OCI-LY3 (cell line): Measurements from ENCODE around the gene H2BK1.

Source experiments
- H2AFZ ChIP-seq: fragments of 200-600, 300-600 bp; shearing (Covaris generic); 2 replicates; pipeline ENCODE4 v1.6.0; 2014; ENCODE audit warnings: antibody characterized with exemption, low read depth, low read length
- H3K27ac ChIP-seq: fragments of 200-600, 300-600 bp; sonication (generic); 2 replicates; pipeline ENCODE4 v1.5.1; 2014; ENCODE audit warnings: mild to moderate bottlenecking, low read length, moderate library complexity, mixed read lengths
- H3K27me3 ChIP-seq: fragments of 200-600, 300-600 bp; sonication (generic); 2 replicates; pipeline ENCODE4 v1.6.1; 2014; ENCODE audit warnings: low read depth, low read length, mixed read lengths
- H3K36me3 ChIP-seq: fragments of 200-600, 300-600 bp; sonication (generic); replicated peaks from 2 replicates; pipeline ENCODE3; 2014; ENCODE audit warnings: low read depth, low read length, mixed read lengths
- H3K4me1 ChIP-seq: fragments of 300-600, 200-600 bp; sonication (generic); 2 replicates; pipeline ENCODE4 v1.6.1; 2014; ENCODE audit warnings: low read length, mixed read lengths
- H3K4me2 ChIP-seq: fragments of 200-600, 300-600 bp; sonication (generic); 2 replicates; pipeline ENCODE4 v1.6.1; 2014; ENCODE audit warnings: low read length, mixed read lengths
- H3K4me3 ChIP-seq: fragments of 300-600, 200-600 bp; sonication (generic); 2 replicates; pipeline ENCODE4 v1.5.1; 2014; ENCODE audit warnings: antibody characterized with exemption, mild to moderate bottlenecking, low read length, moderate library complexity
- H3K79me2 ChIP-seq: fragments of 300-600, 200-600 bp; shearing (Covaris generic); 2 replicates; pipeline ENCODE4 v1.6.1; 2014; ENCODE audit warnings: mild to moderate bottlenecking, low read length, mixed read lengths
- H3K9ac ChIP-seq: fragments of 300-600, 200-600 bp; shearing (Covaris generic); 2 replicates; pipeline ENCODE4 v1.6.0; 2014; ENCODE audit warnings: mild to moderate bottlenecking, low read length, moderate library complexity
- H3K9me3 ChIP-seq: fragments of 200-600, 300-600 bp; shearing (Covaris generic); 2 replicates; pipeline ENCODE4 v1.6.1; 2014; ENCODE audit warnings: low read length, mixed read lengths; ENCODE audit not compliant: insufficient read depth
- H4K20me1 ChIP-seq: fragments of 200-600, 300-600 bp; sonication (generic); 2 replicates; pipeline ENCODE4 v1.6.1; 2016; ENCODE audit warnings: low read length, mixed read lengths; ENCODE audit not compliant: insufficient read depth
- EZH2phosphoT487 ChIP-seq: fragments of 200-600 bp; shearing (Covaris generic); IDR thresholded peaks from 2 replicates; pipeline ENCODE4 v1.6.1; 2018; ENCODE audit warnings: antibody characterized with exemption, mixed run types, low read depth
- TF ChIP-seq, protein P1 (sequence below): fragments of 200-600, 300-600 bp; sonication (generic); IDR thresholded peaks from 2 replicates; pipeline ENCODE4 v1.5.1; 2014; ENCODE audit warnings: antibody characterized with exemption, low read length, low read depth

Gene H2BK1

DNA sequence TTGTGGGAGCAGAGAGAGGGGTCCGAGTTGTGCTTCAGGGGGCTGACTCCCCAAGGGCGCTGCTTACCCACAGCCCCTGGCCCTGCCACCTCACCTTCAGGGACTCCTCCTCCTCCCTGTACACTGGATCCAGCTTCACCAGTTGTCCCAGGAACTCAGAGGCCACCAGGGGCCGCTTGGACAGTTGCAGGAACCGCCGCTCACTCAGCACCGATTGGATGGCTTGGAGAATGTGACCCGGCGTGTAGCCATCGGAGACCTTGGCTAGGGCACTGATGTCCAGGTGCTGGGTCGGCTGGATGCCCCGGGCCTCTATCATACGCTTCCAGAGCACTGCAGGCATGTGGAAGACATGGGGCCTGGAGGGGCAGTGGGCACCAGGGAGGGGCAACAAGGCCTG lies 18.7 kb downstream of the H2BK1 start:
- Histone ChIP-seq H3K4me2 (no peak overlapping the region), H4K20me1 (peaks cover 75% of the 10 kb centered on the region), H3K27me3 (peaks cover 93% of the 10 kb centered on the region)

DNA sequence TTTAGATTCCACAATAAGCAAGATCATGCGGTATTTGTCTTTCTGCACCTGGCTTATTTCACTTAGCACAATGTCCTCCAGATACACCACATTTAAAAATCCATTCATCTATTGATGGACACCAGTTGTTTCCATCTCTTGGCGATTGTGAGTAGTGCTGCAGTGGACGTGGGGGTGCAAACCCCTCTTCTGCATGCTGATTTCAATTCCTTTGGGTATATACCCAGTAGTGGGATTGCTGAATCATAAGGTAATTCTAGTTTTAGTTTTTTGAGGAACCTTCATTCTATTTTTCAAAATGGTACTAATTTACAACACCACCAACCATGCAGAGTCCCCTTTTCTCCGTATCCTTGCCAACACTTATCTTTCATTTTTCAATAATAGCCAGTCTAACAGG lies 21.2 kb downstream of the H2BK1 start:
- peaks cover 84% of the 10 kb centered on the region for H3K27me3 ChIP-seq
- H3K4me1 ChIP-seq, result peaks cover 32% of the 10 kb centered on the region
- no peak overlapping the region for H3K27ac ChIP-seq
- peak overlapping the region; percentile 62 for H3K4me2 ChIP-seq
- TF ChIP-seq, protein P1, sequence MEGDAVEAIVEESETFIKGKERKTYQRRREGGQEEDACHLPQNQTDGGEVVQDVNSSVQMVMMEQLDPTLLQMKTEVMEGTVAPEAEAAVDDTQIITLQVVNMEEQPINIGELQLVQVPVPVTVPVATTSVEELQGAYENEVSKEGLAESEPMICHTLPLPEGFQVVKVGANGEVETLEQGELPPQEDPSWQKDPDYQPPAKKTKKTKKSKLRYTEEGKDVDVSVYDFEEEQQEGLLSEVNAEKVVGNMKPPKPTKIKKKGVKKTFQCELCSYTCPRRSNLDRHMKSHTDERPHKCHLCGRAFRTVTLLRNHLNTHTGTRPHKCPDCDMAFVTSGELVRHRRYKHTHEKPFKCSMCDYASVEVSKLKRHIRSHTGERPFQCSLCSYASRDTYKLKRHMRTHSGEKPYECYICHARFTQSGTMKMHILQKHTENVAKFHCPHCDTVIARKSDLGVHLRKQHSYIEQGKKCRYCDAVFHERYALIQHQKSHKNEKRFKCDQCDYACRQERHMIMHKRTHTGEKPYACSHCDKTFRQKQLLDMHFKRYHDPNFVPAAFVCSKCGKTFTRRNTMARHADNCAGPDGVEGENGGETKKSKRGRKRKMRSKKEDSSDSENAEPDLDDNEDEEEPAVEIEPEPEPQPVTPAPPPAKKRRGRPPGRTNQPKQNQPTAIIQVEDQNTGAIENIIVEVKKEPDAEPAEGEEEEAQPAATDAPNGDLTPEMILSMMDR, result no peak
- peak; percentile 64; the same call in 1 of the 2 replicates for TF ChIP-seq EZH2phosphoT487
- H2AFZ ChIP-seq, result no peak overlapping the region
- H4K20me1 ChIP-seq, result peaks cover 70% of the 10 kb centered on the region
- H3K79me2 ChIP-seq, result no peaks in the 10 kb centered on the region
- H3K9ac ChIP-seq, result no peak overlapping the region
- no peaks in the 10 kb centered on the region for H3K9me3 ChIP-seq
- H3K36me3 ChIP-seq, result no peaks in the 10 kb centered on the region
- peak overlapping the region; percentile 31 for H3K4me3 ChIP-seq

More for the DNA sequence above, 18.7 kb downstream of the H2BK1 start:
- H3K36me3 ChIP-seq, result no peaks in the 10 kb centered on the region
- peaks cover 32% of the 10 kb centered on the region for H3K4me1 ChIP-seq
- no peak for TF ChIP-seq EZH2phosphoT487
- TF ChIP-seq, protein P1, result no peak
- H3K9me3 ChIP-seq, result no peaks in the 10 kb centered on the region
- no peak overlapping the region for H3K27ac ChIP-seq
- no peak overlapping the region for H3K9ac ChIP-seq
- H2AFZ ChIP-seq, result no peak overlapping the region
- H3K79me2 ChIP-seq, result no peaks in the 10 kb centered on the region
- no peak overlapping the region for H3K4me3 ChIP-seq

DNA sequence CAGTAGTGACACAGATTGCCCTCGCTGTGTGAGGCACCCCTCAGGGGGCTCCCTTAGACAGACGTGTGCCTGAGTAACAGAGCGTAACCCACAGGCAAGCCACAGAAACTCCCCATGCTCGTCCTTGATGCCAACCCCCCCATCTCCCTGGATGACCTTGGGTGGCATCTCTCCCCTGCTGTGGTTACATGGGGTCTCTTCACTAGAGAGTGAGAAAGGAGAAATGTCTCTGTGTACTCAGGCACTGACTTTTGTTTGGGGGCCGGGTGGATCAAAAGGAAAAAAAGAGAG lies 22.1 kb downstream of the H2BK1 start:
- Histone ChIP-seq H4K20me1 (peaks cover 67% of the 10 kb centered on the region), H3K4me1 (peaks cover 32% of the 10 kb centered on the region), H3K27ac (no peak overlapping the region), H3K4me2 (peak overlapping the region; percentile 62), H3K9ac (no peak overlapping the region), H3K9me3 (no peaks in the 10 kb centered on the region), H3K4me3 (peak overlapping the region; percentile 31; the same call in 1 of the 2 replicates), H3K36me3 (no peaks in the 10 kb centered on the region), H3K27me3 (peaks cover 79% of the 10 kb centered on the region), H3K79me2 (no peaks in the 10 kb centered on the region), H2AFZ (no peak overlapping the region)
- TF ChIP-seq, protein P1, result no peak
- no peak for TF ChIP-seq EZH2phosphoT487

DNA sequence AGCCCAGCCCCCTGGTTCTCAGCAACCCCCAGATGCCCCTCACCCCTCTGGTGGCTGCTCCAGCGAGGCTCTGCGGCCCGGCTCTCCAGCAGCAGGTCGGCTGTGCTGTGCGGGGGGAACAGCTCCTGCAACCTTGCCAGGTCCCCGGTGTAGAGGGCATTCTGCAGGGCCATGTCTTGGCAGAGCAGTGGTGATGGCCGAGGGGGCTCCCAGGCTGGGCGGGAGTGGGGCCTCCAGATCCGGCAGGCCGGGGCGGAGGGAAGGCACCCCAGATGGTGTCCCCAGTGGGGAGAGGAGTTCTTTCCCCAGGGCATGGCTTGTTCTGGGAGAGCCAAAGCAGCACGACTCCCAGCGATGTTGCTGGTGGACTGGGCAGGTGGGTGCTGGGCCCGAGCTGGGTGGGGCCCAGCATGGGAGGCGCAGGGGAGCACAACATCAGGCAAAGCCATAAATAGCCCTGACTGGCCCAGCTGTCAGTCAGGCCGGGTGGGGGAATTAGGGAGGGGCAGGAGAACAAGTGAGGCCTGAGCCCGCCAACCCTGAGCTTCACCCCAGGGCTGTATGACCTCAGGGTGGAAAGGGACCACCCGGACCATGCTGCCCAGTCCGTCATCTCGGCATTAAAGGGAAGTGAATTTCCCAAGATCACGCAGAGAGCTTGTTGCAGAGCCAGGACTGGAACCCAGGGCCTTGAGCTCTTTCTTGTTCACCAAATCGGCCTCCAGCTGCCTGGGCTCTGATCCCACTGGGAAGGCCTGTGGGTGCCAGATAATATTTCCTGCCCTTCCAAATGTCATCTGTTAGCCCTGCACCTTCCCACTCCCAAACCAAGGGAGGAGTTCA lies 22.7 kb downstream of the H2BK1 start:
- H3K79me2 ChIP-seq, result no peaks in the 10 kb centered on the region
- no peak overlapping the region for H2AFZ ChIP-seq
- H3K27me3 ChIP-seq, result peaks cover 79% of the 10 kb centered on the region
- peaks cover 32% of the 10 kb centered on the region for H3K4me1 ChIP-seq
- peaks cover 63% of the 10 kb centered on the region for H4K20me1 ChIP-seq
- TF ChIP-seq, protein P1, result no peak
- TF ChIP-seq EZH2phosphoT487, result no peak
- H3K4me3 ChIP-seq, result peak overlapping the region; percentile 31; the same call in 1 of the 2 replicates
- no peaks in the 10 kb centered on the region for H3K9me3 ChIP-seq
- no peaks in the 10 kb centered on the region for H3K36me3 ChIP-seq
- no peak overlapping the region for H3K27ac ChIP-seq
- H3K9ac ChIP-seq, result no peak overlapping the region
- peak overlapping the region; percentile 62 for H3K4me2 ChIP-seq
